Breast epithelium (tissue), 4 donors: ENCODE results near the gene TTC6. TPM values are rescaled to one million over a fixed set of nuclear protein-coding genes. Genes with fewer than 3 reads are reported as not detected.
"Not testable (repeated sequence)": the region's sequence is repeated elsewhere in the genome, so short reads cannot be mapped to it uniquely, and the experiment has no call there.

Source experiments
- DNase-seq, 2 donors: peaks; one replicate each; pipeline ENCODE4 v3.0.0-alpha.2; 2019; ENCODE audit warnings: low spot score in 2 of 2
- H3K27ac ChIP-seq, 2 donors: fragments of 200-600 bp; sonication (generic) in 1 of 2; one replicate each; pipeline ENCODE4 v1.5.1; 2016 to 2019; ENCODE audit warnings: mild to moderate bottlenecking in 1 of 2
- H3K27me3 ChIP-seq, 2 donors: fragments of 200-600 bp; sonication (generic) in 1 of 2; one replicate each; pipeline versions ENCODE4 v1.5.1 to v1.6.0; 2017 to 2019; ENCODE audit warnings: control low read depth in 1 of 2, mild to moderate bottlenecking in 1 of 2
- H3K36me3 ChIP-seq: fragments of 200-600 bp; one replicate; pipeline ENCODE4 v1.5.1; 2019
- H3K4me1 ChIP-seq, 2 donors: fragments of 200-600 bp; sonication (generic); one replicate each; pipeline ENCODE4 v1.5.1; 2016 to 2019; ENCODE audit warnings: control low read depth in 1 of 2
- H3K4me3 ChIP-seq, 3 donors: fragments of 200-600 bp; sonication (generic); 1 replicate in 2 of 3; 2 replicates in 1 of 3; pipeline ENCODE4 v1.5.1; 2016 to 2019; ENCODE audit warnings: mild to moderate bottlenecking in 3 of 3, moderate library complexity in 2 of 3
- H3K9me3 ChIP-seq, 2 donors: fragments of 200-600 bp; sonication (generic) in 1 of 2; one replicate each; pipeline ENCODE4 v1.5.1; 2016 to 2019; ENCODE audit warnings: control low read depth in 1 of 2
- POLR2A ChIP-seq: fragments of 450-650 bp; IDR thresholded peaks from one replicate; pipeline ENCODE4 v1.6.1; 2016; ENCODE audit warnings: antibody characterized with exemption, mild to moderate bottlenecking, moderate library complexity
- POLR2AphosphoS5 ChIP-seq, 3 donors: sonication (generic); formaldehyde crosslinking; IDR thresholded peaks; one replicate each; pipeline ENCODE4 v1.6.1; 2017; ENCODE audit warnings: antibody characterized with exemption in 3 of 3
- intact Hi-C: fragments of 100-400 bp; cut with DNase I; formaldehyde crosslinking; loops from one replicate; pipeline ENCODE4 v1.15.1; 2023; ENCODE audit warnings: low total_unique reads
- total RNA-seq, 3 donors: library from RNA; depleted of rRNA; stranded (reverse); fragments of >200 nt; gene quantifications; one replicate each; pipeline ENCODE4 v1.1.0, GENCODE V29; 2016
- TF ChIP-seq, protein P1 (sequence below), 3 donors: fragments of 450-650 bp; IDR thresholded peaks; one replicate each; pipeline ENCODE4 v1.5.1; 2016 to 2017; ENCODE audit warnings: antibody characterized with exemption in 3 of 3, mild to moderate bottlenecking in 3 of 3, moderate library complexity in 3 of 3

The TTC6 gene
- total RNA-seq, 3 donors from 2014 or later = 74.7 to 78.6 TPM; not detected in 1

DNA sequence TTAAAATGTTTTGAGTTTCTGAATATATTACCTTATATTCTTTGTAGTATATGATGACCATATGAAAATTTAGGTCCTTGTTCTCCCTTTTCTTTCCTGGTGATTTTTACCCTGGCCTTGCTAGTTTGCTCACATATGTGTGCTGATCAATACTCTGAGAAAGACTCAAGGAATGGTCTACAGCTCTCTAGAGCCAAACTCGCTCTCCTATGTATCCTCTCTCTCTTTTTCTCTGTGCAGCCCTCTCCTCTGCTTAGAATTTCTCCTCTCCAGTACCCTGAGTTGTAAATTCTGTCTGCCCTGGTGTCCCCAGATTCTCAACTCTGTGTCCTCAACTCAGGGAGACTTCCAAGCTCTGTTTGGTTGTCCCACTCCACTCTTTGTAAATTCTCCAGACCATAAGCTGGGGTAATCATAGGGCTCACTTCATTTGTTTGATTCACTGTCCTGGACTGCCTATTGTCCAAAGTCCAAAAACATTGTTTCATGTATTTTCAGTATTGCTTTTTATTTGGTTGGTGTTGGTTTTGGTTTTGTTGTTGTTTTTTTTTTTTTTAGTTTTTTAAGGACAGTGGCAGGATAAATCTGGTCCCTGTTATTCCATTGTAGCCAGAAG is 41.4 kb upstream of the TTC6 start:
- no peaks in the 10 kb centered on the region for H3K4me1 ChIP-seq
- H3K27me3 ChIP-seq = no peaks in the 10 kb centered on the region
- intact Hi-C loops = no loop called here
- no peaks in the 10 kb centered on the region for H3K9me3 ChIP-seq
- no peak overlapping the region for H3K4me3 ChIP-seq
- peaks cover 6% of the 10 kb centered on the region for H3K36me3 ChIP-seq
- no peak for DNase-seq
- TF ChIP-seq, protein P1, sequence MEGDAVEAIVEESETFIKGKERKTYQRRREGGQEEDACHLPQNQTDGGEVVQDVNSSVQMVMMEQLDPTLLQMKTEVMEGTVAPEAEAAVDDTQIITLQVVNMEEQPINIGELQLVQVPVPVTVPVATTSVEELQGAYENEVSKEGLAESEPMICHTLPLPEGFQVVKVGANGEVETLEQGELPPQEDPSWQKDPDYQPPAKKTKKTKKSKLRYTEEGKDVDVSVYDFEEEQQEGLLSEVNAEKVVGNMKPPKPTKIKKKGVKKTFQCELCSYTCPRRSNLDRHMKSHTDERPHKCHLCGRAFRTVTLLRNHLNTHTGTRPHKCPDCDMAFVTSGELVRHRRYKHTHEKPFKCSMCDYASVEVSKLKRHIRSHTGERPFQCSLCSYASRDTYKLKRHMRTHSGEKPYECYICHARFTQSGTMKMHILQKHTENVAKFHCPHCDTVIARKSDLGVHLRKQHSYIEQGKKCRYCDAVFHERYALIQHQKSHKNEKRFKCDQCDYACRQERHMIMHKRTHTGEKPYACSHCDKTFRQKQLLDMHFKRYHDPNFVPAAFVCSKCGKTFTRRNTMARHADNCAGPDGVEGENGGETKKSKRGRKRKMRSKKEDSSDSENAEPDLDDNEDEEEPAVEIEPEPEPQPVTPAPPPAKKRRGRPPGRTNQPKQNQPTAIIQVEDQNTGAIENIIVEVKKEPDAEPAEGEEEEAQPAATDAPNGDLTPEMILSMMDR (IDR thresholded peaks at IDR 0.05) = no peak
- TF ChIP-seq POLR2AphosphoS5 (IDR thresholded peaks at IDR 0.05) (no peak), POLR2A (no peak)
- no peak overlapping the region for H3K27ac ChIP-seq

DNA sequence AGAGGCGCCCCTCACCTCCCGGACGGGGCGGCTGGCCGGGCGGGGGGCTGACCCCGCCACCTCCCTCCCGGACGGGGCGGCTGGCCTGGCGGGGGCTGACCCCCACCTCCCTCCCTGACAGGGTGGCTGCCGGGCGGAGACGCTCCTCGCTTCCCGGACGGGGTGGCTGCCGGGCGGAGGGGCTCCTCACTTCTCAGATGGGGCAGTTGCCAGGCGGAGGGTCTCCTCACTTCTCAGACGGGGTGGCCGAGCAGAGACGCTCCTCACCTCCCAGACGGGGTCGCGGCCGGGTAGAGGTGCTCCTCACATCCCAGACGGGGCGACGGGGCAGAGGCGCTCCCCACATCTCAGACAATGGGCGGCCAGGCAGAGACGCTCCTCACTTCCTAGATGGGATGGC is 39.8 kb upstream of the TTC6 start:
- H3K27ac ChIP-seq, H3K4me3 ChIP-seq, intact Hi-C loops, H3K9me3 ChIP-seq, H3K4me1 ChIP-seq, DNase-seq, H3K27me3 ChIP-seq, H3K36me3 ChIP-seq: not testable (repeated sequence)

DNA sequence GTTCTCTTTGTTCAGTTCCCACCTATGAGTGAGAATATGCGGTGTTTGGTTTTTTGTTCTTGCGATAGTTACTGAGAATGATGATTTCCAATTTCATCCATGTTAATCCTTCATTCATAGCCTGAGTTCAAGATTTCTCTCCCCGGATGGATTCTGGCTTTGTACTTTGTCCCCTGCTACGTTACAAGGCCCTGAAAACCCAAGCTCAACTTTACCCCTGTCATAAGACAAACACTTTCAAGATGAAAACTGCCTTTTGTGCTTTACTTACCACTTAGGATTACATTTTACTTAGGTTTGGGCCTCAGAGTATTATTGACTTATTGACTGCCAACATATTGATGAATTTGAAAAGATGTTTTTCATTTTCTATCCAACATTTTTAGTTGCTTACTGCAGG is 36.7 kb upstream of the TTC6 start:
- TF ChIP-seq POLR2A = no peak
- TF ChIP-seq, protein P1 (IDR thresholded peaks at IDR 0.05) = no peak
- TF ChIP-seq POLR2AphosphoS5 (IDR thresholded peaks at IDR 0.05) = no peak
- no peaks in the 10 kb centered on the region for H3K9me3 ChIP-seq
- DNase-seq = no peak
- intact Hi-C loops = no loop called here
- no peaks in the 10 kb centered on the region for H3K27me3 ChIP-seq
- no peak overlapping the region for H3K4me3 ChIP-seq
- H3K36me3 ChIP-seq = no peaks in the 10 kb centered on the region
- H3K27ac ChIP-seq = no peak overlapping the region
- H3K4me1 ChIP-seq = no peaks in the 10 kb centered on the region

DNA sequence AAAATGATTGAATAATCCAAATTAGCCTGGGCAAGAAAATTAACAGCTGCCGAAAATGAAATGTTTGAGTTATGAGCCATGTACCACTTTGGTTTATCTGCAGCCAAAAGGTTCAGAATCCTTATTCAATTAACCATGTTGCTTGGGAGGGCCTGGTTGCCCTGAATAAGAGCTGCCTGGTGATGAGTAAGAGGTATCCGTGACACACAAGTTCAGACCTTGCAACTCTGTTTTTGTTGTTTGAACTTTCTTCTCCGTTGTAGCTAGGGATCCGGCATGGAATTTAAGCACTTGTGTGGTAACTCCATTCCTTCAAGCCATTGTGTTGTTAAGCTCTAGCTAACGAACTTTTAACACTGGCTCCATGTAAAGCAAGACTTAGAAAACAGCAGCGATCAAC is 36.0 kb upstream of the TTC6 start:
- Histone ChIP-seq H3K27ac (no peak overlapping the region), H3K36me3 (no peaks in the 10 kb centered on the region), H3K4me1 (no peaks in the 10 kb centered on the region), H3K27me3 (no peaks in the 10 kb centered on the region), H3K4me3 (no peak overlapping the region), H3K9me3 (no peaks in the 10 kb centered on the region)
- no peak for DNase-seq
- TF ChIP-seq, protein P1 (IDR thresholded peaks at IDR 0.05) = no peak
- TF ChIP-seq POLR2A = no peak
- TF ChIP-seq POLR2AphosphoS5 (IDR thresholded peaks at IDR 0.05) = no peak
- intact Hi-C loops = no loop called here

DNA sequence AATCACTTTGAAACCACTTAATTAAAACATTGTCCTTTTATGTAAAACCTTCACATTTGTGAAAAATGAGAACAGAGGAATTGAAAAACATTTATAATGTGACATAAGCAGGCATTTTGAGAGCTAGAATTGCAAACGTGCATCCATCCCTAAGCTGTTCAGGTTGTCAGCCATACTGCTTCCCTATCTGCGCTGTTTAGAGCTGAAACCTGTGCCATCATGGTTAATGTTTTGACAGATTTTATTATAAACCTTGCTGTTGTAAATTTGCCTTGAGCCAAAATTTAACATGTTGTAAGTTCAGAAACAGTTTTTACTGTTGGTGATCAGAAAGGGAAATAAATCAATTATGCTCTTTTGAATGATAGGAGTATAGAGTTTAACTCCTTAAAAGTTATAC is 32.2 kb upstream of the TTC6 start:
- Histone ChIP-seq H3K36me3 (no peaks in the 10 kb centered on the region), H3K4me1 (no peaks in the 10 kb centered on the region), H3K9me3 (no peaks in the 10 kb centered on the region), H3K27ac (no peak overlapping the region), H3K4me3 (no peak overlapping the region), H3K27me3 (no peaks in the 10 kb centered on the region)
- TF ChIP-seq POLR2A (no peak), POLR2AphosphoS5 (IDR thresholded peaks at IDR 0.05) (no peak)
- TF ChIP-seq, protein P1 (IDR thresholded peaks at IDR 0.05) = no peak
- intact Hi-C loops = no loop called here
- DNase-seq = no peak

DNA sequence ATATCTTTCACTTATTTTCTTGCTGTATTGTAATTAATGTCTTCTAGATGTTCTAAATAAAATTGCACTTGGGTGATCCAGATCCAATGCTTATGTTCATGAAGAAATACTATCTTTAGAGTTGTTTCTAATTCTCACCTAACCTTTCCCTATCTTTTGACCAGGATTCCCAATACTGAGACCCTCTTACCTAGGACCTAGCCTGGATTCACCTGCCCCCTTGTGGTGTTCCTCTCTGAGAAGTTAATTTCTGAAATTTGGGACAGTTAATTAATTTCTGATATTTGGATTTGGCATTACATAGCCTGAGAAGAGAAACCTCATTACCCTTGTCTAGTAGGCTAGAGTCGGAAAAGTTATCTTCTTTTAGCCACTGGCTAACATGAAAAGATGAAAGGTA is 29.9 kb upstream of the TTC6 start:
- Histone ChIP-seq H3K36me3 (no peaks in the 10 kb centered on the region), H3K4me1 (no peaks in the 10 kb centered on the region), H3K9me3 (no peaks in the 10 kb centered on the region), H3K4me3 (no peak overlapping the region), H3K27ac (peak overlapping the region in 1 of 2 donors; percentile 30), H3K27me3 (no peaks in the 10 kb centered on the region)
- TF ChIP-seq POLR2AphosphoS5 (IDR thresholded peaks at IDR 0.05) = no peak
- TF ChIP-seq, protein P1 (IDR thresholded peaks at IDR 0.05) = no peak
- TF ChIP-seq POLR2A = no peak
- intact Hi-C loops = no loop called here
- DNase-seq = no peak
